Kidney capillary endothelial cell (primary cell): ENCODE measurements around the gene ACTR1B.
"Not testable (repeated sequence)": the region's sequence is repeated elsewhere in the genome, so short reads cannot be mapped to it uniquely, and the experiment has no call there.

Source experiments
- DNase-seq: peaks from one replicate; pipeline ENCODE4 v3.0.0-alpha.2; 2018; ENCODE audit warnings: low spot score

ACTR1B gene

DNA sequence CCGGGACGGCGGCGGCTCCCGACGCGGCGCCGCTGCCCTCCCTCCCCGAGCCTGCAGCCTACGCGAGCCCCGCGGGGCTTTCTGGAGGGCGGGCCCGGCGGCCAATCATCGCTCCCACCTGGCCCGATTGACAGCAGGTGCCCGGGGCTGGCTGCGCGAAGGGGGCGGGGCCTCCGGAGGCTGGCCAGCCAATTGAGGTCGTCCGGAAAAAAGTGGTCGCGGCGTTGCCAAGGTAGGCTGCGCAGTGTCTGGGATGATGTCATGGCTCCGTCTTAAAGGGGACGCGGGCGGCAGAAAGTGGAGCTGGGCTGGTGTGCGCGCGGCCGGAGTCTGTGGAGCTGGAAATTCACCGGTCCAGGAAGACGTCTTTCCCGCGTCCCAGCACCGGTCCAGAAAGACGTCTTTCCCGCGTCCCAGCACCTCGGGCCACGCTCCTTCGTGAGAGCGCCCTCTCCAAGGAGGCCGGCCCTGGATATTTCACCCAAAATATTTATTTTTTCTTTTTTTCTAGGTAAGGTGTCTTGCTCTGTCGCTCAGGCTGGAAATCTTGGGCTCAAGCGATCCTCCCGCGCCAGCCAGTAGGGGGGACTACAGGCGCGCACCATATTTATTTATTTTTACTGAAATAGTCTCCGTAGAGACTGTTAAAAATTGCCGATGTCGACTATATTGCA, at the start of gene ACTR1B:
Gene ACTR1B, minus strand, starts transcription at position 83 of the 674 bp plus-strand sequence. CDS start 154 bp downstream, outside the sequence.
- DNase-seq, result peak; percentile 98

DNA sequence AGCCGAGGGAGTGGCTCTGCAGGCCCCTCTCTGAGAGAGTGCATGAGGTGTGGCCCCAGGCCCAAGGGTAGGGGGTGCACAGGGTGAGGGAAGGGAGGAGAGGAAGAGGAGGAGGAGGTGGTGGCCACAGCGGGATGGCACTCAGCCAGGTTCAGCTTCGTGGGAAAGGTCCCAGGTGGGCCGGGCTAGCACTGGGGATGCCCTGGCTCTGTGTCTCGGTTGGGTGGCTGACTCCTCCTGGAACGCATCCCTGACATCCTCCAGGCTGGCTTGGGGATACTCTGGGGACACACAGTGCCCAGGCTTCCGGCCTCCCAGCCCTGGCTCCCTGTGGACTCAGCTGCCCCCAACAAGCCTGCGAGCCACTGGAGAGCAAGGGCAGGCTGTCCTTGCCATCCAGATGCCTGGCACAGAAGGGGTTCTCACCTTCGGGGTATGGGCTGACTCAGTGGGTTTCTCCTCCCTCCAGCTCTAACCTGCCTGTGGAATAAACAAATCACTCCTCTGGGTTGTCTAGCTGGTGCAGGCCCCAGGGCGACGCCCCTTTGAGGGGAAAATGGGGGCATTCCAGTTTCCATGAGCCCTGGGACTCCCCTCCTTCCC, 49.0 kb upstream of the ACTR1B start:
- no peak for DNase-seq

DNA sequence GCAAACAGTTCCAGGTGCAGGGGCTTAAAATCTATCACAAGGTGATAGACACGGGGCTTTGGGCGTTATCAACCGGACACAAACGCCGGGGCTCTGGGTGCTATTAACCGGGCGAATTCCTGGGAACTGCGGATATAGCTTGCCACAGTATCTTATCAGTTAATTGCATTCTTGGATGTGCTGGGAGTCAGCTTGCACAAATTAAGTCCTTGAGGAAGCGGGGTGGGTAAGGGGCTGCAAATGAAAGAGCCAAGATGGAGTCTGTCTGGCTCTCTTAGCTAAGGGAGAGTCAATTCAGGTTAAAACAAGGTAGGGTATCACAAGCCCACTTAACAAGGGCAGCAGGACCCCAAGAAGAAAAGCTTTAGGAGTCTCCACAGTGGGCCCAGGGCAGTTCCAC, 48.3 kb upstream of the ACTR1B start:
- not testable (repeated sequence) for DNase-seq

DNA sequence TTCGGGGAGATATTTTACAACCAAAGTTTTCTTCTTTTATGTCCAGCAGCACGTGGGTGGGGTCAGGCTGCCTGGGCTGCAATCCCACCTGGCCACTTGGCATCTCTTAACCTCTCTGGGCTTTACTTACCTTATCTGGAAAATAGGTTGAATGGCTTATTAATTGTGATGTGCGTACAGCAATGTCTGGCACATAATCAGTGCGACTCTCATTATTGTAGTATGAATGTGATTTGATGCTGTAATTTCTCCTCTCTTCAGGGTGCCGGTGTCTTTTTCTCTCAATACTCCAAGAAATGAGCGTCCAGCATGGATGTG, 47.5 kb upstream of the ACTR1B start:
- DNase-seq, result no peak

DNA sequence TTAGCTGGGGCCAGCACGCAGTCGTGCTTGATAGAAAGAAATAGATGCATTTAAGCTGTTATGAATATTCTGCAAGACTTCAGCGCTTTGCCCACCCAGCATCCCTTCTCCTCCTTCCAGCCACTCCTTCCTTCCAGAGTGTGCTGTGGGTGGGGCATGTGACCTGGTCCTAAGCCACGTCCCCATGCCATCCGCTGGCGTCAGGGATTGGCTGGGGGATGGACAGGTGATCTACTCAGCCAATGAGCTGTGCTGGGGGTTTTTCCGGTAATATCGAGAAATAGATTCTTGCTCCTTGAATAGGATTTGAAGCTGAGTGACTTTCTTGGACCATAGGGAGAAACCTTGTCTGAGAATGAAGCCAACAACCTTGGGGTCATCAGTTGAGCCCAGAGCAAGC, 44.8 kb upstream of the ACTR1B start:
- no peak for DNase-seq

DNA sequence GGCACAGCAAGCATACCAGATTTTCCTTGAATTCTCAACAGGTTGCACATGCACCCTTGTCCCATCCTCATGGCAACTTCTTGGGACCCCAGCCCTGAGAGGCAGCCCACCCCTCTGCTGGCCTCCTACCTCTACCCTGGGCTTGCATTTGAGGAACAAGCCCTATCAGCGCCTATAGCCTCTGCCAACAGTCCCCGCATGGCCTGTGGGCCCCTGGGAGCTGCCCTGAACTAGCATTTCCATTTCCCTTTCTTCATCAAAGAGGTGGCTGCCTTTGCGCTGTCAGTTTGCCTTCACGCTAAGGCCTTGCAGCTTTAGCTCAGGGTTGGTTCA, 44.2 kb upstream of the ACTR1B start:
- DNase-seq, result no peak

DNA sequence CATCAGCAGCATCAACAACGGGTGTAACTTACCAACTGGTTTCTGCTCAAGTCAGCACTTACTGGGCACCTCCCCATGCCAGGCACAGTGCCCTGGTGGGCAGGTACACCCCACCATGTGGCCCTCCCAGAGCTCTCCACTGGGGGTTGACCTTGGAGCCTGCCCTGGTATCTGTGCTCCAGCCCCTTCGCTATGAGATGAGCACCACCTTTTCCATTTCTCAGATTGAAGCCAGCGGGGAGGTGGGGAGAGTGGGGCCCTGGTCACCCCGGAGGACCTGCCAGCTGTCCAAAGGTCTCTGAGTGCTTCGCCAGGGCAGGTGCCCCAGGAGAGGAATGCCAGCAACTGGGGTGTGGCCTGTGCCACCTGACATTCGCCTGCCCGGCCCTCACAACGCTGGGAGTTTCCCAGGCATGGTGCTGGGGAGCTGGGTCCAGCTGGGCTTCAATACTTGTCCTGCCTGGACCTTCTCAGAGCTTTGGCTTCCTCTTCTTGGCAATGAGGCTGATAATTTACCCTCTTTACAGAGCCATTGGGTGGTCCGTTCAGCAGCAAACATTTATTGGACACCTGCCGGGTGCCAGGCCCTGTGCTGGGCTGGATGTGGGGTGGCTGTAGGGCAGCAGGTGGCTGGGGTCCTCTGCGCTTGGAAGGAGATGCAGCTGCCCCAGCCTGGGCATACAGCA, 43.7 kb upstream of the ACTR1B start:
- no peak for DNase-seq

DNA sequence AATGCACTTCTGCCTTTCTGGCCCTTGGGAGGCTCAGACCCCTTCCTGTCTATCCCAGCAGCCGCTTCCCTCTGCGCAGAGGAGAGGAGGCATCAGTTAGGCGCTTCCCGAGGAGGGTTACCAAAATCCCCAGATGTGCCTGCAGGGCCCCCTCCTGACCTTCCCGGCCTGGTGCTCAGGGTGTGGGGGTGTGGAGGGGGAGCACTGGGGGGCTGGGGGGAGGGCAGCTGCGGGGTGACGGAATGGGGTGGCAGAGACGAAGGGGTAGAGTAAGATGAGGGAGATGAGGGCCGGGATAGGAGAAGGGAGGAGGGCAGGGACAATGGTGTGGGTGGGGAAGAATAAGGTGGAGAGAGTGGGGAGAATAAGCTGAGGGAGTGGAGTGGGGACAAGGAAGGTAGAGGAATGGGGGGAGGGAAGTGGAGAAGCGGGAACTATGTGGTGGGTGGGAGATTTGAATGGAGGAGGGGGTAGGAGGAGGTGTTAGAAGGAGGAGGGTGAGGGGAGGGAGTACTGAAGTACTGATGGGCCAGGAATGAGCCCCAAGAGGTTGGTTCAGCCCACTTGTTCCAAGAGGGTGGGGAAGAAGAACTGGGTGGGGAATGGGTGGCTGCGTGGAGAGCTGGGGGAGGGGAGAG, 43.0 kb upstream of the ACTR1B start:
- DNase-seq, result no peak

DNA sequence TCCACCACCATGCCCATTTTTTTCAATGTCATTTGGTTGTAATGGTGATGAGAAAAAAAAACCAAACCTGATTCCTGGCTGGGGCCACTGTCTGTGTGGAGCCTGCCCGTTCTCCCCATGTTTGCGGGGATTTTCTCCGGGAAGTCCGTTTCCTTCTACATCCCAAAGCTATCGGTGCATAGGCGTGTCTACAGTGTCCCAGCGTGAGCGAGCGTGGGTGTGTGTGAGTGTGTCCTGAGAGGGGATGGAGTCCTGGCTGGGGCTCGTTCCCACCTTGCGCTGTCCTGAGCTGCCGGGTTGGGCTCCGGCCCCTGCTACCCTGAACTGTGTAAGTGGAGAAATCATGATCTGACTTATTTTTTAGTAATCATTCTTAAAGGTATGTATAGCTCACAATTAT, 42.3 kb upstream of the ACTR1B start:
- DNase-seq, result no peak

DNA sequence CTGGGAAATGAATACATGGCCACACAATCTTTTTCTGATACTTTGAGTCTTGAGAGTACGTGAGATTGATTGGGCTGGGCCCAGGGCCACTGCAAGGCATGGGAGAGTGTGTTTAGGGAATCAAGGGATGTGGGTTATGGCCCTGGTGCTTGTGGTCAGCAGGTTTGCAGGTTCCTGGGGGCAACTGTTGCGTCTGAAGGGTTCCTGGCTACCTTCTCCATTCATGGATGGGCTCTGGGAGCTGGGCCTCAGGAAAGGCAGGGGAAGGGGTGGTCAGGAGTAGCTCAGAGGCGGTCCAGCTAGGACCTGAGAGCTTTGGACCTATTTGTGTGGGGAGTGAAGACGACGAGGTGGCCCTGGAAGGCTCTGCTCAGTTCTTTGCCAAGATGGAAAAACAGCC, 41.1 kb upstream of the ACTR1B start:
- no peak for DNase-seq

DNA sequence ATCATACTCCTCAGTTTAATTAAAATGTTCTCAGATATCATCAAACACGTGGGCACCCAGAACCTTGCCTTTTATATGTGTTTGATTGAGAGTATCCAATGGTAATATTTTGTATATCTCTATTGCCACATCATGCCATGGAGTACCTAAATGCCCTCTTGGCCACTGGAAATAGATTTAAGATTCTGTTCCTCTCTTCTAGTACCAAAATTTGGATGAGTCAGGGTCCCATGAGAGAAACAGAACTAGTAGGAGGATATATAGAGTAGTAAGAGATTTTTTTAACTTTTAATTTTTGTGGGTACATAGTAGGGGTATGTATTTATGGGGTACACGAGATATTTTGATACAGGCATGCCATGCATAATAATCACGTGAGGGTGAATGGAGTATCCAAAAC, 39.9 kb upstream of the ACTR1B start:
- no peak for DNase-seq

DNA sequence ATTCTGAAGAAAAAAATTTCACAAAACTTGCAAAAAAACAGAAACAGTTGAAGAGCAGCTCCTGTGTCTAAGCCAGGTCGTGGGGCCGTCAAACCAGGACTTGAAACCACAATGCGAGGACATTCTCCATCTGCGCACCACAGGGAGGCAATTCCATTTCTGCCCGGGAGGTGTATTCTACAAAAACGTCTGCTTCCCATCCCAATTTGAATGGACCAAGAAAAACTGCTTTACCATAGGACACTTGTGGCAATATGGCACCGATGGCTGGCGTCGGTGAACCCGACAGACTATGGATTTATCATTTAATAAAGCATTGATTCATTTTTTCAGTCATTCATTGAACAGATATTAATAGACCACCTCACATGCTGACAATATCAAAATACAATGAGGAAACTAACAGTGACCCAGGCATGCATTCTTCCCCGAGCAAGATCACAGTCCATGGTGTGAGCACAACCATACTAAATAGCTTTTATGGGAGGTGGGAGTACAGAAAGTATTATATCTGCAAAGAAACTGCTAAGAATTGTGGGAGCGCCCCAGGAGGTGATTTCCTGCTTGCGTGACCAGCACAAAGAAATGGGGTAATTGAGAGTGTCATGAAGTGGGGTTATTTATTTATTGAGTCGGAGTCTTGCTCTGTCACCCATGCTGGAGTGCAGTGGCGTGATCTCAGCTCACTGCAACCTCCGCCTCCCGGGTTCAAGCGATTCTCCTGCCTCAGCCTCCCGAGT, 39.1 kb upstream of the ACTR1B start:
- DNase-seq, result no peak

DNA sequence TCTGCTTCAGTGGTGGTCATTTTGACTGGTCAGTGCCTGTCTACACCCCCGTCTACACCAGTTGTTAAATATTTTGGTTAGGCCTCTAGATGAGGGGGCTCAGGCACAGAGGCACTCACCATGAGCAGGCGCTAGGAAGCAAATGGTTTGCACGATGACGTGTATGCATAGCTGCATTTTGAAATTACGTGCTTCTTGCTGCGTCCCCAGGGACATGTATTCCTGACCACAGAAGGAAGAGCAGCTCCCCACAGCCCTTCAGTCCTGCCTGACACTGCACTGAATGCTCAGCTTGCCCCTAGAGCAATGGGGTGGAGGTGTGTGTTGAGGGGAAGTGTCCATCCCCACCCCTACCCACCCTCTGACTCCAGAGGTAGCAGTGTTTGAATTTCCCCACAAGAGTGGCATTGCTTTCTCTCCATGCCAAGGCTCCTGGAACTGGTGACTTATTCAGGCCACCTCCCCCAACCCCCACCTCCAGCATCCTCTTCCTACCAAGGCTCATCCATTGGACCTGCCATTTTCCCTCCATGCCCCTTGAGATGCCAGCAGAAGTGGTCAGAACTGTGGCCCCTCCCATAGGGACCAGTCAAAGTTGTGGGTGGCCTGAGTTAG, 38.1 kb upstream of the ACTR1B start:
- no peak for DNase-seq

DNA sequence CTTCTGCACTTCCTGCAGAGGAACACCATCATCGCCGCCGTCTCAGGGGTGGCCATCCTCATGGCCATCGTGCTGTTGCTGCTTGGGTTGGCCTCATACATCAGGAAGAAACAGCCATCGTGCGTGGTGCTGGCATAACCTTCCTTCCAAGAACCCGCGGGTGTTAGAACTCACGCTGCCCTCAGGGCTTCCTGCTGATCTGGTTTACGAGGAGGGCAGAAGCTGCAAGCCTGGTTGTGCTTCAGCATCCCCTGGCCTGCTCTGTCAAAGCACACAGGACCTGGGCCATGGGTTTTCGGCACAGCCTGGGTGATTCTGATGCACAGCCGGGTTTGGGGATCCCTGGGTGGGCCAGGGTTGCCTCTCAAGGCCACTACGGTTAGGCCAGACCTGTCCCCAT, 37.3 kb upstream of the ACTR1B start:
- DNase-seq, result no peak

DNA sequence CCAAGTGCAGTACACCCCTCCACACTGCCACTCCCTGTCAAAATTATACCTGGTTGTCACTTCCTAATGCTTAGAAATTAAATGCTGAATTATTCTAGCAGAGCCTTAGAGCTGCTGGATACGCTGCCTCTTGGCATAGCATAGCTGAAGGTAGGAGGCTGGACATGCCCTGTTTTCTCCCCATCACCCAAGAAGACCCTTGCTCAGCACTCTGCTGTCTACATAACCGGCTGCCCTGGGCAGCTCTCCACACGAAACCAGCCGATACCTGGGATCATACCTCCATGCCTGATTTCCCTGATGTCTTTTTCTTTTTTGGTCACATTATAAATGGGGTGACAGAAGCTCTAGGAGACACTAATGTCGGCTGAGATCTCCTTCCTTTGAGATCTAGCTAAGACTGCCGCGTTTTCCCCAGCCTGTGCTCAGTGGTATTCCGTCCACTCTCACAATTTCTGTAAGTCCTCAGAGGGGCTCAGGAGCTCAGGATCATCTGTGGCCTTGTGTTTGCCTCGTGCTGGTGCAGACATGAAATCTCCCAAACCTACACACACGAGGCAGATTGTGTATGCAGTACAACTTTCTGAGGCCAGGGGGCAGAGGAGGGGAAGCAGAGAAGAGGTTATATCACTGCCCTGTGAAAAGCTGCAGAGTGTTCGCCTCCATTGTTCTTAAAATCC, 36.1 kb upstream of the ACTR1B start:
- peak; percentile 49 for DNase-seq

DNA sequence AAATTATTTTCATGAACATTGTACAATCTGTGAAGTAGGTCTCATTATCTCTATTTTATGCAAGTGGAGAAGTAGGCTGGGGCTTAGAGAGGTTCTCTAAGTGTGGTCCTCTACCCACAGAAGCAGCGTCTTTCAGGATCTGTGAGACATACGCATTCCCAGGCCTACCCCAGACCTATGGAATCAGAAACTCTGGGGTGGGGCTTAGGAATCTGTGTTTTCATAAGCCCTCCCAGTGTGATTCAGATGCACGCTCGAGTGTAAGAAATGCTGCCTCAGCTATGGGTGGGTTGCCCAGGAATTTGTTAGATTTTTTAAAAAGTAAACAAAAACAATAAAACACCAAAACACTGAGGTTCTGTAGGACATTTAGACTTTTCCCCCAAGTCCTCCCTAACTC, 34.7 kb upstream of the ACTR1B start:
- no peak for DNase-seq

DNA sequence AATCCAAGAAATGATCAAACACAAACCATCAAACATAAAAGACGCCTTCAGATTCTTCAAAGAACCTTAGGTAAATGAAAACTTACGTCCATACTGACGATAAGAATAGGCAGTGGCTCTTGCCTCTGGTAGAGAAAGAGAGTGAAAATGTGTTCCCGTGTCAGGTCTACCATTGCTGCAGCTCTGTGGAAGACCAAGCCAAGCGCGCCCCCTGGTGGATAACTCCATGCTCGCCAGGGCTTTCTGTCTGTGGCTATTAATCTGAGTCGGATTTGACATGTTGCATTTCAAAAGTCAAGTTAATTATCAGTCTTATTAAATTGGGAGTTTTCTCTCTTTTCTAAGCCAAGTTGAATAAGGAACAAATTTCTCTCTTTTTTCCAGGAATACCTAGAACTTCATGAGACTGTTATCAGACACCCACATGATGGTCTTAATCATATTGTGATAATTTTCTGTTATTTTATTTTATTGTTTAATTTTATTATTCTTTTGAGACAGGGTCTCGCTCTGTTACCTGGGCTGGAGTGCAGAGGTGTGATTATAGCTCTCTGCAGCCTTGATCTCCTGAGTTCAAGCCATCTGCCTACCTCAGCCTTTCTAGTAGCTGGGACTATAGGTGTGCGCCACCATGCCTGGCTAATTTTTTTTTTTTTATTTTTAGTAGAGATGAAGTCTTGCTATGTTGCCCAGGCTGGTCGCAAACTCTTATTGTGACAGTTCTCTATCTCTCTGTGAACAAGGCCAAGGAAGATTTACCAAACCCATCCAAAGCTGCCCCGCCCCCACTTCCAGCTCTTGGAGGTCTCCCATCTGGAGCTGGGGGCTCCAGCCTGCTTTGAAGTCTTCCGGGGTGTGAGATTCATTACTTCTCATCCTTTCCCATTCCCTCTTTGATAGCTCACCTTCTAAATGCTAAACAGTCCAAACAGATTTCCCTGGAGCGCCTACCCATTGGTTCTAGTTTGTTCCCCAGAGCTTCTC, 33.7 kb upstream of the ACTR1B start:
- peak; percentile 77 for DNase-seq

DNA sequence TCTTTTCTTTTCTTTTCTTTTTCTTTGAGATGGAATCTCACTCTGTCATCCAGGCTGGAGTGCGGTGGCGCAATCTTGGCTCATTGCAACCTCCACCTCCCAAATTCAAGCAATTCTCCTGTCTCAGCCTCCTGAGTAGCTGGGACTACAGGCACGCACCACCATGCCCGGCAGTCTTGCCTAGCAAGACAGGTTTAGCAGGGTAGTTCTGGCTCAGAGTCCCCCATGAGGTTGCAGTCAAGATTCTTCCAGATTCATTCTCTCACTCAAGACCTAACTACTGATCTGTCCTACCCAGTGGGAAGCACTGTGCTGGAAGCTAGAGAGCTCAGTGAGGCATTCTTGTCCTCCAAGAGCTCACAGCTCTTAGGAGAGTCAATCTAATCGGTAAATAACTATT, 31.9 kb upstream of the ACTR1B start:
- no peak for DNase-seq

DNA sequence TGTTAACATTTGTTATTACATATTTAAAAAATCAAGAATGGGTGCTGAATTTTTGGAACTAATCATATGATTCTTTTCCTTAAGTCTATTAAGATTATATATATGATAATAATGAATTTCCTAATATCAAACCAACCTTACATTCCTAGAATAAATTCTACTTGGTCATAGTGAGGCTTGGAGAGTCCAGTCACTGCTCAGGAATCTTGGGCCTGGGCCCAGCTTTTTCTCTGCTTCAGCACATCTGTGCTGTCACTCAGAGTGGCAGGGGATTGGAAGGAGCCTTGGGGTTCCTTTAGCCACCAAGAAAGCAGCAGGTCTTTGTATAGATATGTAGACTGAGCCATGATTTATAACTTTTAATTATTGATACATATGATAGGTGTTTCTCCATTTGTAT, 29.6 kb upstream of the ACTR1B start:
- no peak for DNase-seq

DNA sequence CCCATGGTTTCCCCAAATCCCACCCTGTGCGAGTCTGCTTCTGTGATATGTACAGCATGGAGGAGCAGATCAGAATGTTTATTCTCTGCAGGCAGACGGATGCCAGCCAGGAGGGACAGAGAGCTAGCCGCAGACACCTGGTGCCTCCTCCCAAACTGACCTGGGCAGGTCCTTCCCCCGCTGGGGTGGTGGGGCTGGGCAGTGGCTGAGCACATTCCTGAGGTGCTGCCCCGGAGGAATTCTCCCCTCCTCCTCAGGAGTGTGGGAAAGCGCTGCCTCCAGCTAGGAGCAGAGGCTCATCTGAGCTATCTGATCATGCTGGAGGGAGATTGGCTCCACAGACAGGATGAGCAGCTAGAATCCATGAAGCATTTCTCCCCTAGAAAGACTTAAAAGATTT, 27.3 kb upstream of the ACTR1B start:
- no peak for DNase-seq
